Measurements from ENCODE around the gene PHLDA3.
"Not testable (repeated sequence)": the region's sequence is repeated elsewhere in the genome, so short reads cannot be mapped to it uniquely, and the experiment has no call there.

The PHLDA3 gene

DNA sequence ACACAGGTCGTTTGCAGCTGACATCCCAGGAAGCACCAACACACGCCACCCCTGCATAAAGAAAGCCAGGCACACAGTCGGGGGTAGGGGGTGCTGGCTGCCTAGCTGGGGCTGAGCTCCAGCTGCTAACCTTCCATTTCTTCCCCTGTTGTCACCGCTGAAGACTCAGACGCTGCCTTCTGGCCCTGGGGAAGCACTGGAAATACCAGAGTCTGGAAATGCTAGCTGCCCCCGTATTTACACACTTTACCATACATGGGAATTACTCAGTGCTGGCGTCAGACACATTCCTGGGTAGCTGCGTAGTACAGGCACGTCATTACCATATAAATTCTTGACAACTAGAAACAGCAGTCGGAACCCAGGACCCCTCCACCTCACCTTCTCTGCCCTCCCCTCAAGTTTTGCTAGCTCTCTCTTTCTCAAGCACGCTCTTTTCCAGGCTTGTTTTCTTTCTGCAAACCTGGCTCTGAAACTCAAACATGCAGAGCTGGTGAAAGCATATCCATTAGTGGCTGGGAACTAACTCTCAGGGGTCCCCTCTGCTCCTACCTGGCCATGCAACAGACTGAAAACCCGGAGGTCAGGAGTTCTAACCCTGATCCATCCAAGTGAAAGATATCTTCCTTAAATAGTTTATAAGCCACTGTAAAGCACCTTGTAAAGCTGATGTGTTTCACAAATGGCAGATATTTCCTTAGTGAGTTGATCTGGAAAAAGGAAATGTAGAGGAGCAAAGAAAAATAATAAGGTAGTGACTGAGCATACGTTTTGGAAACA is 34.6 kb upstream of the PHLDA3 start:
- no peak for DNase-seq (ENCODE audit: low read depth in 2 of 2, low spot score in 1 of 2)

DNA sequence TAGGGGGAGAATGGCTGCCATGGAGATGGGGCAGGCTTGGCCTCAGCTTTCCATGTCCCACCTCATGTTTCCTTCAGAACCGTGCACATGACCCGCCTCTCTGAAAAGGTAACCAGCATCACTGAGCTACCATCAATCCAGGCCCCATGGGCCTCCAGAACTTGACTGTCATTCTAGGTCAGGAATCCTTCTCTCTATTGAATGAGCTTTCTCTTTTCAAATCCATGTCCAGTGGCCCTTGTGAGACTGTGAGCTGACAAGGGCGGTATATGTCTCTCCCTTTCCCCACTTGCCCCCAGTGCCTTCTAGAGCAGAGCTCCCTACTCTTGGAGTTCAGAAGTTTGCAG is 33.5 kb upstream of the PHLDA3 start:
- no peak for DNase-seq (ENCODE audit: low read depth in 2 of 2, low spot score in 1 of 2)

DNA sequence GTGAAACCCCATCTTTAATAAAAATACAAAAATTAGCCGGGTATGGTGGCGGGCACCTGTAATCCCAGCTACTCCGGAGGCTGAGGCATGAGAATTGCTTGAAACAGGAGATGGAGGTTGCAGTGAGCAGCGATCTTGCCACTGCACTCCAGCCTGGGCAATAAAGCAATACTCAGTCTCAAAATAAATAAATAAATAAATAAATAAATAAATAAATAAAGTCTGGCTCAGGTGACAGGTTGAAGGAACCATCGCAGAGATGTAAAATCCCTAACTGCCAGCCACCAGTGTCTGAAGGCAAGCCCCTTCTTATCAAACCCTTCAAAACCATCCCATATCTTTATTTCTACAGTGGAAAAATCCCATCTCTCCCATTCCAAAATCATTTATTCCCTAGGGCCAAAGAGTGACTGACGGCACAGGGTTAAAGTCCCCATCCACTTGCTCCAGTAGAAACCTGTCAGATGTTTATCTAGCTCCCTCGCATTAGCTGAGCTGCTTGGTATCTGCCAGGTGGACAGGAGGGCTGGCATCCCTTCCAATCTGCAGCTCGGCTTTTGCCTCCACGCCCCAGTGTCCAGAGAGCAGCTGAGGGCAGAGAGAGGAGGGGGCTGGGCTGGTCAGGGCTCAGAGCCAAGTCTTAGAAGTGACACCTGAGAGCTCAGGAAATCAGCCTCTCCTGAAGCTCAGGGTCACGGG is 33.0 kb upstream of the PHLDA3 start:
- DNase-seq (ENCODE audit: low read depth in 2 of 2, low spot score in 1 of 2): no peak

DNA sequence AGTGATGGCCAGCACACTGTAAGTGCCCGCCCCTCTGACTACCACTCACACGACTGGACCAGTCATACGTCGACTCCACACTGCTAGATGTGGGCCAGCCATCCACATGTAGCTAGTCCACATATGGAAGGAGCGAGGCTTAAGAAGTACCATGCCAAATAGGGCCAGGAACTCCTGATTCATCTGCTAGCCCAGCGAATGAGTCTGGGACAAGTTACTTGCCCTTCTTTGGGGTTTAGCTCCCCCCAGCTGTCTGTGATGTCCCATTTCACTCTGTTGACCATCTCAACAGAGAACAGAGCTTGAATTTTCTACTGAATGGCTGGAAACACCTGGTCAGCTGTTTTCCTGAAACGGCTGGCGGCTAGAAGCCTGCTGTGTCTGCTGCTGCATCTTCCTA is 32.2 kb upstream of the PHLDA3 start:
- no peak for DNase-seq (ENCODE audit: low read depth in 2 of 2, low spot score in 1 of 2)

DNA sequence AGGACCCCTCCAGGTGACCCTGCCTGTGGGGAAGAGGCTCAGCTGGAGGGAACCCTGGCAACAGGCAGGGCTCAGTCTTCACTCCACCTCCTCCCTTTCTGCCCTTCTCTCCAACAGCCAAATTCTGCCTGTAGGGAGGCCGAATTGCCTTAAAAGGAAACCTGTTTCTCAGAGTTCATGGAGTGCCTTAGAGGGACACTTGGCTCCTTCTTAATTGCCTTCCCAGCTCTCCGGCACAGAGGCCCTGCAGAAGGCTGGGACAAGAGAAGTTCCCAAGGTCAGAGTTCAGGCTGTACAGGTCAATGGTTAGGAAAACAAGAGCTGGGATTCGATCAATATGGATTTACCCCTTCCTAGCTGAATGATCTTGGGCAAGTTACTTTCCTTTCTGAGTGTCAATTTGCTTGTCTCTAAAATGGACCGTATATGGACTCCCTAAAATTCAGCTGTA is 31.7 kb upstream of the PHLDA3 start:
- DNase-seq (ENCODE audit: low read depth in 2 of 2, low spot score in 1 of 2): no peak

DNA sequence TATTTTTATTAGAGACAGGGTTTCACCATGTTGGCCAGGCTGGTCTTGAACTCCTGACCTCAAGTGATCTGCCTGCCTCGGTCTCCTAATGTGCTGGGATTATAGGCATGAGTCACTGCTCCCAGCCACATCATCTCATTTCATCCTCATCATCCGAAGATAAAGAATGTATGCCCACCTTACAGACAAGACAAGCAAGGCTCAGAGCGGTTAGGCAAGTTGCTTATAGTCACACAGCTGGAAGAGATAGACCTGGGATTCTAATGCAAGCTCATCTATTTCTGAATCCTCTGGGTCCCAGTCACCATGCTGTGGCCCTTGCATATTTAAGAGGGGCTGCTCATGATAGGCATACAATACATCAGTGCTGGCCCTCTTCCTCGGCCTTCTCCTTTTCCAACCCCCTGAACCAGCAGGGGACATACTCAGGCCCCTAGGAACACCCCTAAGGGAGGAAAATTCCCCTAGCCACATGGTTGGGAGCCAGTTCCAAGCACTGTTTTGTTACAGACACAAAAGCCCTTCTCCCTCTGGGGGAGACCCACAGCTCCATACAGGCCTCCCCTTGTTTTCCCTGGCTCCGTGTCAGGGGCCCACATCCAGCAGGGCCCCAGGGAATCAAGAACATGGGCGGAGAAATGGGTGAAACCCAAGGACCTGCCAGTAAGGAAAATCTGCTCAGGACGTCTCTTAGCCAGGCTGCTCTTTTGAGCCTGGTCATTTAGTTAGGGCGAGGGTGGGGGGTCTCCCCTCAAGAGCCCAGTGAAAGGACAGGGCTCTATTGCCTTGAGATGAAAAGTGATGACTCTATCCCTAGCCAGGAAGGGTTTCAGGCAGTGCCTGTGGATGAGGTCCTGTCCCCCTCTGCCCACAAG is 31.0 kb upstream of the PHLDA3 start:
- DNase-seq (ENCODE audit: low read depth in 2 of 2, low spot score in 1 of 2): no peak

DNA sequence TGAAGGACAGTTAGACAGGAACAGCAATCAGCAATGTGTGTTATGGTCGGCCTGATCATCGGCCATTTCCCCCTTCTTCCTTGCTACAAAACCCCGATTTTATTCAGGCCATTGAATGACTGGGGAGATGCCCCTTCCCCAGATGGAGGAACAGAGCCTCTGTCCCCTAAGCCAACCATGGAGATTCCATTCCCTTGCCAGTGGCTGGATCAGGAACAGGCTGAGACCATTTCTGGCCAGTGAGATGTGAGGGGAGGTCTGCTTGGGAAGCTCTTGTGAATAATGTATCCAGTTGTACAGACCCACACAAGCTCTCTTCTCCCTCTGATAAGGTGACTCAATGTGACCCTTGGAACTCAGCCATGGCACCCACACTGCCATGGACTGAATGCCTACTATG is 30.2 kb upstream of the PHLDA3 start:
- no peak for DNase-seq (ENCODE audit: low read depth in 2 of 2, low spot score in 1 of 2)

DNA sequence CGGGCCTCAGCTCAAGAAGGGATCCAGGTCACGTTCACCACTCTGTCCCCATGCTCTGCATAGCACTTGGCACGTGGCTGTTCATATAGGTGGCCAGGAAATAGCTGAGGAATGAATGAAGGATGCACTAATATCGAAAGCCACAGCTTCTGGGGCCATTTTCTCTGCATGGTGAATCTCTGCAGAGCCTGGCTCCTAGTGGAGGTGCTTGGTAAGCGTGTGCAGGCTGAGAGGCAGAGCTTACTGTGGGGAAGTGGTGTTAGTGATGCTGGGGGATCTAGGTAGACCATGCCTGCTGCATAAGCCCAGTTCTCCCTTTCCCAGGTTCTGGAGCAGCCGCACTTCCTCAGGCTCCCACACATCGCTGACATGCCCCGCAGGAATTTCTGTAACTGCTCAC is 29.6 kb upstream of the PHLDA3 start:
- no peak for DNase-seq (ENCODE audit: low read depth in 2 of 2, low spot score in 1 of 2)

DNA sequence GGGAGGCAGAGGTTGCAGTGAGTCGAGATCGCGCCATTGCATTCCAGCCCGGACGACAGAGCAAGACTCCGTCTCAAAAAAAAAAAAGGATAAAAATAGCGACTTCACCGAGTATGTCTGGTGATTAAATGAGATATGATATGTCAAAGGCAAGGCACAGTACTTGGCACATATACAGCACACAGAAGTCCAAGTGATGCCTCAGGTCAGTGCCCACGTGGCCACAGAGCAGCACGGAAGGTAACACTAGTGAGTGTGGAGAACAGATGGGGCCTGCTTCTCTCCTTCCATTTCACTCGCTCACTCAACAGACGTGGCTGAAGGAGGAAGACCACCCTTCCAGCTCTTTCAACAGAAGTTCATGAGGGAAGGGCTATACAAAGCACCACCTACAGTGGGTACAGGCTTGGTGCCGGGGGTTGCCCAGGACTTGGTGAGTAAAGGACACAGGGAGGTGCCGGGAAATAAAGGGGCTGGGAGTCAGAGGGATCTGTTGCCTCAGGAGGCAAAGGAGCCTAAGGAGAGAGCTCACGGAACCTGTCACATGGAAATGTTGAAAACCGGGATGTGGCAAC is 29.0 kb upstream of the PHLDA3 start:
- no peak for DNase-seq (ENCODE audit: low read depth in 2 of 2, low spot score in 1 of 2)

DNA sequence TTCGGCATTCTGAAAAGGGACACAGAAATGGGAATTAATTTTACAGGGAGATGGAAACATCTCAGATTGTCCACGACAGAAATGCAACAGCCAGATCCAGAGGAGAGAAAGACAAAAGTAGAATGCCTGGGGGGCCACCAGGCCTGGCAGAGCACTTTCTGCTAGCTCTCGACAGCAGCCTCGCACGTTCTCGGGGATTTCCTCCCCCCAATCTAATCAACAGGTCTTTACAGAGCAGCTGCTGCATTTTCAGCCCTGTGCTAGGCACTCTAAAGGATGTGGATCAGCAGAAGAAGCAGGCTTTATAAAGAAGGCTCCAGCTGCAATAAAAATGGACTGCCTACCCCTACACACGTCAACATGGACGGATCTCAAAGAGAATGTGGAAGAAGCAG is 27.3 kb upstream of the PHLDA3 start:
- no peak for DNase-seq (ENCODE audit: low read depth in 2 of 2, low spot score in 1 of 2)

DNA sequence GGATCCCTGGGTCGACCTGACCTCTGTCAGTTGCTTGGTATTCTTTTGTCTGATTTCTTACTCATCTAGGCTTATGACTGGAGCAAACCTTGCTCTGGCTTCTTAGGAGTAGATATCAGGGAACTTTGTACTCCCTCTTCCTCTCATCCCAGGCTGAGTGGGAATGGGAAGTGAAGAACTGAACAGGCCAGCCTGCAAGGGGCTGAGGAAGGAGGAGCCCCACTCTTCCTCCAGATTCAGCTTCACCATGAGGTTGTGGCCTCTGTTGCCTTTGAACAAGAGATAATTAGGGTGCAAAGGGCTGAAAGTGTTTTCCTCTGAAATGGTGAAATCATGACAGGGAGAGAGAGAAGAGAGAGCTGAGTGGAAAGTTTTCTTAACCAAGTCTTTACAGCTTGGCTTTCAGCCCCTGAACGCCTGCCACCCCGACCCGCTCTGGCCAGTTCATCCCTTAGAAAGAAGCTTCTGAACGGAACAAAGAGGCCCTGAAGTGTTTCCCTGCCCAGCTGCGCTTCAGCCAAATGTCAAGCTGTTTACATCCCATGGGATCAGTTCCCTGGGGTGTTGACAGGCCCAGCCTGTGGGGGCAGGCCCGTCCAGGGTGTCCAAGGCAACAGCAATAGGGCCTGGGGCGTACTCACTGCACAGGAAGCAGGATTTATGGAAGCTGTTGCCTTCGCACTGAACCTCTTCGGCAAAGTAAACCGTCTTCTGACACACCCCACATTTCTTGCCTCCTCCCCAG is 26.7 kb upstream of the PHLDA3 start:
- no peak for DNase-seq (ENCODE audit: low read depth in 2 of 2, low spot score in 1 of 2)

DNA sequence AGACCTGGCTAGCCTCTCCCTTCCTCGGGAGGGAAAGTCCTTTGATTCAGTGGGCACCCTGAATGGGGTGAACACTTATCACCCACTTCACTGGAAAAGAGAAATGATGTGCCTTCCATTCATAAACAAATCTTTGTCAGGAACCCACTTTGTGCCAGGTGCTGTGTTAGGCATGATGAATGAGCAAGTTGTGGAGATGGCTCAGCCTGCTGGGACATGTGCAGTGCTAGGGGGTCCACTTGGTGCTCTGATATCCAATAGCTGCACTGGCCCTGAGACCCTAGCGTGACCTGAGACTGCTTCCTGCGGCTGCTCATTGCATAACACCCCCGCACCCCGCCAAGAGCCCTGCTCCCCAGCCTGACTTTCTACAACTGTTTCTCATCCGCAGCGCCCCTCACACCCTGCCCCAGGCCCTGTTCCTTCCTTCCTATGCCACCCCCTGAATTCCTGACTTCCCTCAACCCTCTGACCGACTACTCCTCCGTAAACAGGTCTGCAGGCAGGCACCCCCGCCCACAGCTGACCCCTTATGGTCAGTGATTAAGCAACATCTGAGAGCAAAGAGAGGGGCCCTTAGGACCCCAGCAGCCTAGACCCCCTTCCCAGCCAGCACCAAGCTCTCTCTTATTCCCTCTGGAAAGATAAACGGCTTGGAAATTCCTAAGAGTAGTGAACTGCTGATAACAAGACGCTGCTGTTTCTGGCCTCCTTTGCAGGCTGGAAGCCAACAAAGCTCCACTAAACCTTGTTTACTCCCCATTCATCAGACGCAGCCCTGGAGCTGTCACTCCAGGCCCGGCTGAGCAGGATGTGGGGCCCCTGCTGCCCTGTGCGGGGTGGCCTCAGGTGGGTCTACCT is 25.0 kb upstream of the PHLDA3 start:
- no peak for DNase-seq (ENCODE audit: low read depth in 2 of 2, low spot score in 1 of 2)

DNA sequence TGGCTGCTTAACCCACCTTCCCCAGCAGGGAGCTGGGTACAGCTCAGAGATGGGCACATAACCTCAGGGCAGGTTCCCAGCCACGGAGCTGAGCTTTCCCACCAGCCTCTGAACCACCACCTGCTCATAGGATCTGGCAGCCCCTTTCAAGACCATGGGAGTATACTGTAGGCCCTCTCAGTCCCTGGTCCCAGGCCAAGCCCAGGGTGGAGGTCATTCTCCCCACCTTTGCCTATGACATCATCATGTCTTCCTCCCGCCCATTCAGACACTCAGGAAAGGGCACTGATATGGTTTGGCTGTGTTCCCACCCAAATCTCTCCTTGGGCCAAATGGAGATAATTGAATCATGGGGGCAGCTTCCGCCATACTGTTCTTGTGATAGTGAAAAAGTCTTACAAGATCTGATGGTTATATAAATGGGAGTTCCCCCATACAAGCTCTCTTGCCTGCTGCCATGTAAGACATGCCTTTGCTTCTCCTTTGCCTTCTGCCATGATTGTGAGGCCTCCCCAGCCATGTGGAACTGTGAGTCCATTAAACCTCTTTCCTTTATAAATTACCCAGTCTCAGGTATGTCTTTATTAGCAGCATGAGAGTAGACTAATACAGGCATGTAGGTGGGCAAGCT is 24.2 kb upstream of the PHLDA3 start:
- DNase-seq (ENCODE audit: low read depth in 2 of 2, low spot score in 1 of 2): not testable (repeated sequence)

DNA sequence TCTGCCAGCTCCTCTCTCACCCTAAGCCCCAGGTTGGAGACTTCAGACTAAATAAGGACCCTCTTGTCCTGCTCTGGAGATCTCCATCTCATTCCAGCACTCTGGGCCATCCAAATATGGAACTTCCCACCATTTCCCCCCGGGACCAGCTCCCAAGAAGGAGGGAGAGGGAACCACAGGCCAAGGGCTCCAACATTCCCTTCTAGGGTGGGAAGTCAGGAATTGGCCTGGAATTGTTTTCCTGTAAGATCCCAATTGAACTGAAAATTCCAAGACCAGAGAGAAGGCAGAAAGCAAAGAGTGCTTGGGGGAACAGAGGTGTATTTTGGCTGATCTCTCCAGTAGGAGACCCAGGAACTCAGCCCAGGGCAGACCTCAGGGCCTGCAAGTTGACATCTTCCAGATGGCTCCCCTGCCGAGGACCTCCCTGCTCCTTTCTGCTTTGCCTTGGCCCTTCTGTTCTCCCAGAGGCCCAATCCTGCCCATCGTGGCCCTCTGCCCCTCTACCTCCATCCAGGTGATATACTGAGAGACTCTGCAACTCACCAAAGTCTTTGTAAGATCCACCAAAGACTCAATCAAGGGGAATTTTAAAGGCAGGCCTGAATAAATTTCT is 23.0 kb upstream of the PHLDA3 start:
- no peak for DNase-seq (ENCODE audit: low read depth in 2 of 2, low spot score in 1 of 2)

DNA sequence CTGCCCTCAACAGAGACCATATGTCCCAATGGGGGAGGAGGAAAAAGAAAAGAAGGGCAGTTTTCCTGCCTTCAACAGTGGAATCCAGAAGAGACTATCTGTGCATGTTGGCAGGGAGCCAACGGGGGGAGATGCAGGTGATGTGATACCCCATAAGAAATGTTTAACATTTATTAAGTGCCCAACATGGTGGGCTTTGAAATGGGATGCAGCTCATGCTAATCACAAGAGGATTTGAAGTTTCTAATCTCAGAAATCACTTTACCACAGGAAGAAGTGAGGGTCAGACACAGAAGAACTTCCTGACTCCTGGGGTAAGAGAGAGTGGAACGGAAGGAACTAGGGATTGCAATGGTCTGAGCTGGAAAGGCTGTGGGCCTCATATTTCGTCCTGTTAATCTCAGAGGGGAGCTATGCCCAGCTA is 21.7 kb upstream of the PHLDA3 start:
- DNase-seq (ENCODE audit: low read depth in 2 of 2, low spot score in 1 of 2): no peak

DNA sequence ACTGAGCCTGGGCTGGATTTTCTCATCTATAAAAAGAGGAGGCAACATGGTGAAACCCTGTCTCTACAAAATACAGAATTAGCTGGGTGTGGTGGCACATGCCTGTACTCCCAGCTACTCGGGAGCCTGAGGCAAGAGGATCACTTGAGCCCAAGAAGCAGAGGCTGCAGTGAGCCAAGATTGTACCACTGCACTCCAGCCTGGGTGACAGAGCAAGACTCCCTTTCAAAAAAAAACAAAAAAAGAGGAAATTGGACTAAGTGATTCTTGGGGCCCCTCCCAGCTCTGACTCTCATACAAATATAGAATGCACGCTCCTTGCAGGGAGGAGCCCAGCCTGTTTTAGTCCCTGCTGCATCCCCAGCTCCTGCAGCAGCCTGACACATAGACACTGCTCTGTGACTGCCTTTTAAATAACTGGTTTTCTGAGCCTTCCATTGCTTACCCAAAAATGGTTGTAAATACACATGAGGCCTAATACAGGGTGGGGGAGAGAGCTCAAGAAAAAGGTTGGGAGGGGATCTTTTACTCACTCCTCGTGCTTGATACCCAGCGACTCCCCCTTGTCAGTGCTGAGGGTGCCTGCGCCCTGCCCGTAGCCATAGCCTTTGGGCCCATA is 20.8 kb upstream of the PHLDA3 start:
- no peak for DNase-seq (ENCODE audit: low read depth in 2 of 2, low spot score in 1 of 2)

DNA sequence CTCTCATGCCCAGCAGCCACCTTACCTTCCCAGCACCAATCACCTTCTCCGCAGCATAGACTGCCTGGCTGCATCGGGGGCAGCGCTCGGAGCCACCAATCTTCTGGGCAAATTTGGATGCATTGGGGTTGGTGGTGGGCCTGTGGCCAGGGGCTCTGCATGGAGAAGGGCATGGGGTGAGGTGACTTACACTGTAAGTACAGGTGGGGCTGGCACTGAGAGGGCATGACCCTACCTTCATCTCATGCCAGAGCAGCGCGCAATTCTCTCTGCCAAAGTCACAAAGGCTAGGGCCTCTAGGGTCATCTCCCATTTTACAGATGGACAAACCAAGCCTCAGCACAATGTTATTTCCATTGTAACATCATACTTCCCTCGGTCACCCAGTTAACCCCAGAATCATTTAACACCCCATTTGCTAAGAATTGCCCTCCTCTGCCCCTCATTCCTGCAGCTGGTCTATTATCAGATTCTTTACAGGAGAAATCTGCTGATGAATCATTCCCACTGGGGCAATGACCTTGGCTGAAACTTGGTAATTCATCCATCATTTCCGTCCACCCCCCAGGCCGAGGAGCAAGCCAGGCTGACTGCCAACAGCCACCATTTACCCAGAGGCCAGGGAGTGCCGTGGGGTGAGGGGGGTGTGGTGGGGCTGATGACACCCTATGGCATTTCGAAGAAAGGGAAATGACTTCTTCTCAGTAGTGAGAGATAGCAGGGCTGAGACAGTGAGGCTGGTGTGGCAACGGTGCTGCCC is 20.0 kb upstream of the PHLDA3 start:
- no peak for DNase-seq (ENCODE audit: low read depth in 2 of 2, low spot score in 1 of 2)

DNA sequence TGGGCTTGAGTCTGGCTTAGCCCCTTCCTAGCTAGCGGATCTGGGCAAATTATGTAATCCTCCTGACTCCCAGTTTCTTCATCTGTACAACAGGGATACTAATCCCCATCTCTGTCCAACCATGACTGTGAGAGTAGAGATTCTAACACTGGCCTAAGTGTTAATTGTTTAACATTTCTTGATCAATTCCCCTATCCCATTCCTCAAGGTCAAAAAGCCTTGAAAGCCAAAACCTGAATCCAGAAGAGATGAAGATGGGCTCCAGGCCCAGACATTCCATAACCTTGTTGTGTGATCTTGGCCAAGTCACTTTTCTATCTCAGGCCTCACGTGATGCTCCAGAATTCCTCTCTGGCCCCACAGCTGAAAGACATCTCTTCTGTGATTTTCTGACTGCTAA is 18.8 kb upstream of the PHLDA3 start:
- DNase-seq (ENCODE audit: low read depth in 2 of 2, low spot score in 1 of 2): no peak

Data from stimulated activated CD8-positive, alpha-beta memory T cell treated with anti-CD3 and anti-CD28 coated beads, Interleukin-4, amount 100 ng/mL, for 4 hours (primary cell).